DMS79 (cell line): ENCODE measurements around the gene GMEB1.
"Not testable (repeated sequence)": the region's sequence is repeated elsewhere in the genome, so short reads cannot be mapped to it uniquely, and the experiment has no call there.

Experiments
- DNase-seq: peaks from one replicate; lab custom pipeline; 2025; lab: John Stamatoyannopoulos, UW

GMEB1 gene

DNA sequence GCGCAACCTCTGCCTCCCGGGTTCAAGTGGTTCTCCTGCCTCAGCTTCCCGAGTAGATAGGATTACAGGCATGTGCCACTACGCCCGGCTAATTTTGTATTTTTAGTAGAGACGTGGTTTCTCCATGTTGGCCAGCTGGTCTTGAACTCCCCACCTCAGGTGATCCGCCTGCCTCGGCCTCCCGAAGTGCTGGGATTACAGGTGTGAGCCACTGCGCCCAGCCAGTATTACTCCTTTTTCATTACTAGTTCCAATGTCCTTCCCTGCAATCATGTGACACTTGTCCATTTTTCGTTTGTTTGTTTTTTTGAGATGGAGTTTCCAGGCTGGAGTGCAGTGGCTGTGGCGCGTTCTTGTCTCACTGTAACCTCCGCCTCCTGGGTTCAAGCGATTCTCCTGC is 4.4 kb downstream of the GMEB1 start:
- DNase-seq: not testable (repeated sequence)

DNA sequence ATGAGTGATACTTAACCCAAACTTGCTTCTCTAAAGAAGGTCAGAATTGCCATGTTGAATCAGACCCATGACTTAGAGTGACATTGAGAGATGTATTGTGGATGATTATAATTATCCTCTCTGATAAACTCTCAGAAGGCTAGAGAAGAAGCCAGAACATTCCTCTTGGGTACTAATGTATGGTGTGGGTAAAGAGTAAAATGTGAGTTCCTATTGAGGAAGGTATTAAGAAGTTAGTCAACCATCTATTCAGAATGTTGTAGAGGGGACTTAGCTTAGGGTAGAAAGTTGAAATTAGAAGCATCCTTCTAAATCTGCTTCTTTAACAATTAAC is 7.3 kb downstream of the GMEB1 start:
- DNase-seq: no peak

DNA sequence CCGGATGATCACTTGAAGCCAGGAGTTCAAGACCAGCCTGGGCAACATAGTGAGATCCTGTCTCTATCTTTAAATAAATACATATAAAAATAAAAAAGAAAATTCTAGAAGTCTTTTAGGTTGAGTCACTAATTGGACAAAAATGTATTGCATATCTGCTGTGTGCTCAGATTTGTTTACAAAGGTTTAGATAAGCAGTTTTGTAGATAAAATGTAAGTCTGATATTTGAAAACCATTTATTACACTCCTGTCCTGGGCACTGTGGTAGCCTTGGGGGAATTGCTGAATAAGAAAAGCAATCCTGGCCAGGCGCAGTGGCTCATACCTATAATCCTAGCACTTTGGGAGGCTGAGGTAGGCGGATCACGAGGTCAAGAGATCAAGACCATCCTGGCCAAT is 11.6 kb downstream of the GMEB1 start:
- no peak for DNase-seq

DNA sequence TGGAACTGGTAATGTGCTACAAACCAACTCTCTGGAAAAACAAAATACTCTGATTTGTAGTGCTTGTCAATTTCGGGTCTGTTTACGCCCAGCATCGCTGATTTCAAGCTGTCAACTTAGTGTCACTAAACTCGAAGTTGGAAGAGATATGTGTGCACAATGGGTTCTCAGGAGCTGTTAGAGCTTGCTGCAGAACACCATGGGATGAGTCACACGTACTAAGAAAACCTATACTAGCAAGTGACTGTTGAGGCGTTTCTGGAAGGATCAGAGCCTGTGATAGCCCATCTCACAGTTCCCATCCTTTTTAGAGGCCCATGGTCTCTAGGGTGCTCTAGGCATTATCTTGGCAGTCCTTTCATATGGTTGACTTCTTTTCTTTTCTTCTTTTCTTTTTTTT is 14.3 kb downstream of the GMEB1 start:
- no peak for DNase-seq

DNA sequence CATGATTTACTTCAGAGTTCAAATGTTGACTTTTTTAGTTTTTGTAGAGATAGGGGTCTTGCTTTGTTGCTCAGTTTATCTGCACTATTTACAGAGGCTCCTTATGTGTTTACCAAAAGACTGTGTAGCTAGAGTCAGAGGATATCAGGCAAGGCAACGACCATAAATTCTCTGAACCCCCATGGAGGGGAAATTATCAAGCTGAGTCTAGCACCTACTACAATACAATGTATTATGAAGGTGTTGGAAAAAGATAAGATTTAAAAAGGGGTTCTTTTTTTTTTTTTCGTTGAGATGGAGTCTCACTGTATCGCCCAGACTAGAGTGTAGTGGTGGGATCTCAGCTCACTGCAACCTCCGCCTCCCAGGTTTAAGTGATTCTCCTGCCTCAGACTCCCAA is 16.4 kb downstream of the GMEB1 start:
- DNase-seq: no peak

DNA sequence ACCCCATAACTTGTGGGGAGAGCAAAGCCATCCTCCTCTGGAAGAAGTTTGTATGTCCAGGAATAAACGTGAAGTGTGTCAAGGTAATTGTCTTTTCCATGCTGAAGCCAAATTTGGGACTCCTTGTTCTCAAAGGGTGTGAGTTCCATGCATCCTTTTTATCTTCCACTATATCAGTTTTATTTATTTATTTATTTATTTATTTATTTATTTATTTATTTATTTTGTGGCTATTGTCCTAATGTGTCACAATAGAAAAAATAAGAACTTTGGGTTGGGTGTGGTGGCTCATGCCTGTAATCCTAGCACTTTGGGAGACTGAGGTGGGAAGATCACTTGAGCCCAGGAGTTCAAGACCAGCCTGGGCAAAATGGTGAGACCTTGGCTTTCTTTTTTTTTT is 23.0 kb downstream of the GMEB1 start:
- DNase-seq: not testable (repeated sequence)

DNA sequence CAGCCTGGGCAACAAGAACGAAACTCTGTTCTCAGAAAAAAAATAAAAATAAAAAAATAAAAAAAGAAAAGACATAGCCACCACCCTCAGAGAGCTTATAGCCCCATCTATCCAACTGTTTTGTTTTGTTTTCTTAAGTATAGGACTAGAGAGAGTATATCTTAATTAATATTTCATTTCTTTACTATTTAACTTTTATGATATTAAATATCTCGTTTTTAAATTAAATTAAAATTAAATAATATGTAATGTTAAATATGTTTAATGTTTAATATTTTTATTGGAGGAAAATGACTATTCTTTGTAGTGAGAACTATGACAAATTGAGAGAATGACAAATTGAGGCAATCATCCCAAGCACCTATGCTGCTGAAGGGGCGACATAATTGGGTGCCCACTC is 35.0 kb downstream of the GMEB1 start:
- DNase-seq: no peak

DNA sequence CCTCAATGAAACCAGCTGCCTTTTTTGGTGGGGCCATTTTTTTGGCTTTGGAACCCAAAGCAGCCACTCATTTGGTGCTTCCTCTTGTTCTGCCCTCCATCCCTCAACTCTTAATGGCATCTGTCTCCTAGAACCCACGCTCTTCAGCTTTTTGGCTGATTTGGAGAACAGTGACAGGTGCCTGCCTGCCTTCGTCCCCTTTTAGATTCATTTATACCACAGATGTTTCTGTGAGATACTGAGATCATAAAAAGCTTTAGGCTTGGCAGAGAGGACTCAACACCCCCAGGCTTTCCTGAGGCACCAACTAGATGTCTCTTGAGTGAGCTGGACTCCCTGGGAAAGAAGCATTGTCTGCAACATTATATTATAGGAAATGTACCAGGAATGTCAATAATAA is 47.8 kb downstream of the GMEB1 start:
- no peak for DNase-seq

DNA sequence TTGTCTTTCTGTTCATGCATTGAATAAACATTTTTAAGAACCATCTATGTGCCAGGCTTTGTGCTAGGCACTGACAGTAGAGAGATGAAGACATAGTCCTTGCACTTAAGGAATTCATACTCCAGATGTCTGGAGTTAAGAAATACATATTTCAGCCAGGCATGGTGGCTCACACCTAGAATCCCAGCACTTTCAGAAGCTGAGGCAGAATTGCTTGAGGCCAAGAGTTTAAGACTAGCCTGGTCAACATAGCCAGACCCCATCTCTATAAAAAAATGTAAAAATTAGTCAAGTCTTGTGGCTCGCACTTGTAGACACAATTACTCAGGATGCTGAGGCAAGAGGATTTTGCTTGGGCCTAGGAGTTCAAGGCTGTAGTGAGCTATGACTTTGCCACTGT is 49.6 kb downstream of the GMEB1 start:
- no peak for DNase-seq

DNA sequence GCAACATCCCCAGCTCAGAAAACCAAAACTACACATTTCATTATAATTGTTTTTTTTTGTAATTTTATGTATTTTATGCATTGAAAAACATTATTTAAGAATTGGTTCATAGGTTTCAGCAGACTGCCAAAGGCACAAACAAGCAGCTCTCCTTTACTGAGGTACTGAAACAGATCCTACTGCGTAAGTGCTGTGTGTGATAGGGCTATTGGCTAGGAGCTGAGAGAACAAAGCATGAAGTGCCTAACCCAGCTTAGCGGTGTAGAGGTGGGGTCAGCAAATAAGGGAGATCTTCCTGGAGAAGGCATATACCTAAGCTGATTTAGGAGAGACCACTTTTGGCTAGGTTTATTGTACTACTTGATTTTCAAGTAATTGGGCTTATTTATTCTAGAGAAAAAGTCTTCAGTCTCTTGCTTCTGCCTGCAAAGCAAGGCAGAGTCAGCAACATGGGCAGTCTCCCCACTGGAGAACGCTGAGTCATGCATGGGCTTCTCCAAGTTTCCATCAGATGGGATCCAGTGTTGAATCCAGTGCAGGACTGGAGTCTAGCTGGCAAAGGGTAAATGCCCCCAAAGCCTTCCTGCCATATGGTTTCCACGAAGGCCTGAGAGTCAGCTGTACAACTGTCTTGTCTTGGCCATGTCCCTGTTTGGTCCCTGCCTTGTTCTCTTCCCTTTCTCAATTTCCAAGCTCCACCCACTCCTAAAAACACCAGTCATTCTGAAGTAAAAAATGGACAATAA is 50.2 kb downstream of the GMEB1 start:
- no peak for DNase-seq

DNA sequence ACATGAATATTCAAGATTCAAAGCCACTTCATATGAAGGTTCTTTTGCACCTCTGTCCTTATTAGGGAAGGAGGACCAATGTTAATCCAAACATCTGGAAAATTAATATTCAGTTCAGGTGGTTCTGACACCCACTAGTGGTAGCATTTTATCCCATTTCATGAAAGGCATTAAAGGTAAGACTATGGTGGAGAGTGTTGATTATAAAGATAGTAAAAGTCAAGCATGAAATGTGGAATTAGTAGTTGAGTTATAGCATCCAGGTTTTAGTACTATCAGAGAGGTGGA is 50.7 kb downstream of the GMEB1 start:
- DNase-seq: no peak

DNA sequence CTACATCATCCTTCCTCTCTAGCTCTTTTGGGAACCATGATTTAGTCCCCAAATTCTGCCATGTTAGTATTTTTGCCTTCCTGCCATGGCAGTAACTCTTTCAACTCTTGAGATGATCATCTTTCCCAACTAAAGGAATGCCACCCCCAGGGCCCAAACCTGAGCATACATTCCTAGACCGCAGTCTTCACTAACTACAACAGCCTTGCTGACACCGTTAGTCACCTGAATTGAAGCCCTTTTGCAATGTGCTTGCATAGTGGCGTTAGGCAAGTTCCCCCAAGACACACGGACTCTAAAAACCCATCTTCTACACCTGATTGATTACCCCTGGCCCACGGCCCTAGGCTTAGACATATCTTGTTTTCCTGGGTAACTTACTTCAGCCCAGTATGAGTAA is 51.8 kb downstream of the GMEB1 start:
- no peak for DNase-seq

DNA sequence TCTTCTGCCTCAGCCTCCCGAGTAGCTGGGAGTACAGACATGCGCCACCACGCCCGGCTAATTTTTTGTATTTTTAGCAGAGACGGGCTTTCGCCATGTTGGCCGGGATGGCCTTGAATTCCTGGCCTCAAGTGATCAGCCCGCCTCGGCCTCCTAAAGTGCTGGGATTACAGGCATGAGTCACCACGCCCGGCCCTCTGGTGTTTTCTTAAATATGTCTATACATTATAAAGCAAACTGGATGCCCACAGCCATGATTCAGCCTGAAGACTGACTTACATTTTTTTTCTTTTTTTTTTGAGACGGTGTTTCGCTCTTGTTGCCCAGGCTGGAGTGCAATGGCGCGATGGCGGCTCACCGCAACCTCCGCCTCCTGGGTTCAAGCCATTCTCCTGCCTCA is 53.3 kb downstream of the GMEB1 start:
- not testable (repeated sequence) for DNase-seq

DNA sequence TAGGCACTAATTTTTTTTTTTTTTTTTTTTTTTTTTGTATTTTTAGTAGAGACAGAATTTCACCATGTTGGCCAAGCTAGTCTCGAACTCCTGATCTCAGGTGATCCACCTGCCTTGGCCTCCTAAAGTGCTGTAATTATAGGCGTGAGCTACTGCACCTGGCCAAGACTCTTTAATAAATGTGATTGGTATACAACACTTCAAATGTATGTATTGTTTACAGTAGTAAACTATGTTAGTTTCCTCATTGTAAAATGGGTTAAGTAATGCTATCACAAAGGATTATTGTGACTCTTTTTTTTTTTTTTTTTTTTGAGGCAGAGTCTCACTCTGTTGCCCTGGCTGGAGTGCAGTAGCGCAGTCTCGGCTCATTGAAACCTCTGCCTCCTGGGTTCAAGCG is 56.8 kb downstream of the GMEB1 start:
- DNase-seq: not testable (repeated sequence)

DNA sequence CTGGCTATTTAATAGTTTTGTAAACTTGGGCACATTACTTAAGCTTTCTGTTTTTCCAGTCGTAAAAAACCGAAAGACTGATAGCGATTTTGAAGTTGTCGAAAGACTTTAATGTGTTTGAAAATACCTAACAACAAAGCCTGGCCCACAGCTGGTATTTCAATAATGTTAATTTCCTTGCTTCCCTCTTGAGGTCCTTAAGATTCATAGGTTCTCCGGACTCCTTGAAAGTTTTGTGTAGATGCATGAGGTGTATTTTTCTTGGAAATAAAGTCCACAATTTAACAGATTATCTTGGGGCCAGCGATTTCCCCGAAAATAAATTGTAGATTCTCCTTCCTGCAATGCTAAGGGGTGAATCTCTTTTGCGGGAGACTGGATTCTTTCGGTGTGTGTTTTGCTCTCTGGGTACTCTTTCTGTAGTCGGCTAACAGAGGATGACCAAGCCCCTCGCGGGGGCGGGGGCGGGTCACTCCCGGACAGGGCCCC is 67.4 kb downstream of the GMEB1 start:
- DNase-seq: no peak

DNA sequence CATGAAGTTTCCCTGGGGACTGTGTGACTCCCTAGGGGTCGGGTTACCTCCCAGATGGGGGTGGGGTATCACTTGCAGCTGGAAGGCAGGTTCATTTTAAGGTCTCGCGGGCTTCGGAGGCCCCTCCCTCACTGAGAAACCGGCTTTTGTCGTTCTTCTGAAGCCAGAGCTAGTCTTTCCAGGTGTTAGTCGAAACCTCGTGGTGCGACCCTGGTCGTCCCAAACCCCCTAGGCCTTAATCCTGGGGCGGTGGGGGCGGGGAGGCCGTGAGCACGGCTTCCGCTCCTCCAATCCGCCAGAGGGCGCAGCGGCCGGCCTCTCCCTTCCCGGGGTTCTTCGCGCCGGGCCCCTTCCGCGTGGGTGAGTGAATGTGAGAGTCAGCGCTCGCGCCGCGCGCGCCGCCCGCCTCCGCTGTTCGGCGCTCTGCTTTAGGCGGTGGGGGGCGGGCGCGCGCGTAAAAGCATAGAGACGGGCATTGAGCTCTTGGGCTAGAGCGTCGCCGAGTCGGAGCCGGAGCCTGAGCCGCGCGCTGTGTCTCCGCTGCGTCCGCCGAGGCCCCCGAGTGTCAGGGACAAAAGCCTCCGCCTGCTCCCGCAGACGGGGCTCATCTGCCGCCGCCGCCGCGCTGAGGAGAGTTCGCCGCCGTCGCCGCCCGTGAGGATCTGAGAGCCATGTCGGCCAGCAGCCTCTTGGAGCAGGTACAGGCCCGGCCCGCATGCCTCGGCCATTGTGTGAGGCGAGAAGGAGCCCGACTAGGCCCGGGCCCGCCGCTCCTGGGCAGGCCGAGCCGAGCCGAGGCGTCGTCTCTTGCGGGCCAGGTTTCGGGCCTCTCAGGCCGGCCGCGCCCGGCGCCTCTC is 68.1 kb downstream of the GMEB1 start, which contains the start of gene YTHDF2:
Gene YTHDF2, plus strand, starts transcription at position 491 of the 857 bp plus-strand sequence. Its CDS starts 181 bp downstream, at position 672.
- peak; percentile 90 for DNase-seq

DNA sequence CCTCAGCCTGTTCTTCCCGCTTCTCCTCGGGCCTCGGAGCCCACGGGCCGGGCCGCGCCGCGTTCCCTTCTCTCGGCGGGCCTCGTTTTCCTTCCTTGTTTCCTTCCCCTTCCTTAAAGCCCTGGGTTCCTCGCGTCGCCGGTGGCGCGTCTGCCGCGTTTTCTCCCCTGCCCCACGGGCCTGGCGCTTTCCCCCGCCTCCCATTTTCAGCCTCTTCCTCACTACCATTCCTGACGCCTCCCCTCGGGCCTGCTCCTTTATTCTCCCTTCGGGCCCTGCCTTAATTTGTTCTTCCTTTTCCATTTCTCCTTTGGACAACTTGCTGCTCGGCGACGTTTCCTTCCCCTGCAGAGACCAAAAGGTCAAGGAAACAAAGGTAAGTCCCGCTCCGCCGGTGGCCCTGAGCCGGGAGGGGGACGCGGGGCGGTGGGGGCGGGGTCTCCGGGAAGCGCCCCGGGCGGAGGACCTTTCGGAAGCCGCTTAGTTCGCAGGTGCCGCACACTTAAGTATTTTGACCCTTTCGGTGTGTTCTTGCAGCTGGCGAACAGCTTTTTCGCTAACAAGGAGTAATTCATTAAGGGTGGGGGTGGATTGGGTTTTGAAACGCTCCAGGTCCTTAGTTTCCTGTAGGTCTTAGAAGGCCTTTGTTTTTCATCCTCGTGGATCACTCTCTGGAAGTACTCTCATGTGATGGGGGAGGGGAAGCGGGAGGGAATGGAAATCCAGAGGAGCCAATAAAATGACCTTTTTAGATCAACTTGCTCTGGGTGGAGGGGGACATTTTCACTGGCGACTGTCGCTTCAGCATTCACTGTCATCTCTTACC is 68.9 kb downstream of the GMEB1 start:
- peak; percentile 31 for DNase-seq

DNA sequence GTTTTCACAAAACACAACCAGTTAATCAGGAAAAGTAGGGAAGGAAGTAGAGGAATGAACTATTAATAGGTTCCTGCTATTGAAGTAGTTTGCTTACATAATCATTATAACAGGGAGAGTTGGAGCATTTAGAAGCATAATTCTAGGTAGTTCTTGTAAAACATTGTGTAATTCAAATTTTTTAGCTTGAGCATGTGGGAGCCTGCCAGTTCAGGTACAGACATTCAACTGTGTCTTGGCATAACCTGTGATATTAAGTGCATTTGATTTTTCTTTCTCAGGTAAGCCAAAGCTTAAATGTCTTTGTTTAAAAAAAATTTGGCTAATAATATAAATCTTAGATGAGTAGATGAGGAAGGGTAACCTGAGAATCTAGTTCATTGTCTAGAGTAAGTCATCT is 71.5 kb downstream of the GMEB1 start:
- no peak for DNase-seq

DNA sequence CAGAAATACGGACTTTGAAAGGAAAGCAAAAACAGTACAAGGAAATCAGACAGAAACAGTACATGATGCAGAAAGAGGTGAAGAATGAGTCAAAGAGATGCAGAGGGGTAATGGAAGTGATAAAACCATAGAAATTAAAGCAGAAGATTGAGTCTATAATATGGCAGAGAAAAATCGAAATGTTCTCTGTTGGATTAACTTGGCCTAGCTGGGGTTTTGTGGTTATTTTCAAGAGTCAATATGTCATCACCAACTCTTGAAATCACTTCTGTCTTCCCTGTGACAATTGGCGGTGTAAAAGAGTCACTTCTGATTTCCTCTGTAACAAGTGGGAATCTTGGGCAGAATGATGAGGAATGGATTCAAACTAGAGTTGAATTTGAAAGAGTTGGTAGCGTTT is 75.6 kb downstream of the GMEB1 start:
- DNase-seq: peak; percentile 2

DNA sequence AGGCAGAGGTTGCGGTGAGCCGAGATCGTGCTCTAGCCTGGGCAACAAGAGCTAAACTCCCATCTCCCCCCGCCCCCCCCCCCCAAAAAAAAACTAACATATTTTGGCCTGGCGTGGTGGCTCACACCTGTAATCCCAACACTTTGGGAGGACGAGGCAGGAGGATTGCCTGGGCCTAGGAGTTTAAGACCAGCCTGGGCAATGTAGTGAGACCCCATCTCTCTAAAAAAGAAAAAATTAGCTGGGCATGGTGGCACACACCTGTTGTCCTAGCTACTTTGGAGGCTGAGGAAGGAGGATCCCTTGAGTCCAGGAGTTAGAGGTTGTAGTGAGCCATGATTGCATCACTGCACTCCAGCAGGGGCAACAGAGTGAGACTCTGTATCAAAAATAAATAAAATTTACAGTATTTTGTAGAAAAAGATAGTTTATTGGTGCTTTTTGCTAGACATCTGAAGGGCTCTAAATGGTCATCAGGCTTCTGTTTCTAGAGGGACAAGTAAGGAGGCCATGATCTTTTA is 77.1 kb downstream of the GMEB1 start:
- no peak for DNase-seq

DNA sequence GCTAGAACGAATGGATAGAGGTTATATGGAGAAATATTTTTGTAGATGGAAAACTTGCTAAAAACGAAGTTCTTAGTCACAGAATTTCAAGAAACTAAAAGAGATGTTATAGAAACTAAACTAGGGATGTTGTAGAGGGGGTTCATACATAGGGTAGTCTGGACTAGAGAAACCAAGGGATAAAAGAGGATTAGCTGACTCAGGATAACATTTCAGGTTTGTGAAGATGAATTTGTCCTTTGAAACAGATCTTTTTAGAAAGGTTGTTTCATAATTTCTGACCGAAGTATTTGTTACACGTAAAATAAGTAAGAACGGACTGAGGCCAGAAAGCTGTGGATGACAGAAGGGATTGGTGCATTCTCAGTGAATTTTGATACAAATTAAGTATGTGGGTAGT is 81.7 kb downstream of the GMEB1 start:
- DNase-seq: no peak

DNA sequence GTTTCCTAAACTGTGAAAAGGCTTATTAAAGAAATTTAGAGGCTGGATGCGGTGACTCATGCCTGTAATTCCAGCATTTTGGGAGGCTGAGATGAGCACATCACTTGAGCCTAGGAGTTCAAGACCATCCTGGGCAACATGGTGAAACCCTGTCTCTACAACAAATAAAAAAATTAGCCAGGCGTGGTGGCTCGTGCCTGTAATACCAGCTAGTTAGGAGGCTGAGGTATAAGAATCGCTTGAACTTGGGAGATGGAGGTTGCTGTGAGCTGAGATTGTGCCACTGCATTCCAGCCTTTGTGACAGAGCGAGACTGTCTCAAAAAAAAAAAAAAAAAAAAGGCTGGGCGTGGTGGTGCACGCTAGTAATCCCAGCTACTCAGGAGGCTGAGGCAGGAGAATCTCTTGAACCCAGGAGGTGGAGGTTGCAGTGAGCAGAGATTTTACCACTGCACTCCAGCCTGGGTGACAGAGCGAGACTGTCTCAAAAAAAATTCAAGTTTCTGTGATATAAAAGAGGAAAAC is 82.2 kb downstream of the GMEB1 start:
- DNase-seq: not testable (repeated sequence)
